Measurements from ENCODE around the gene MAGEC2. TPM values are rescaled to one million over a fixed set of nuclear protein-coding genes. Genes with fewer than 3 reads are reported as not detected.

The MAGEC2 gene, protein sequence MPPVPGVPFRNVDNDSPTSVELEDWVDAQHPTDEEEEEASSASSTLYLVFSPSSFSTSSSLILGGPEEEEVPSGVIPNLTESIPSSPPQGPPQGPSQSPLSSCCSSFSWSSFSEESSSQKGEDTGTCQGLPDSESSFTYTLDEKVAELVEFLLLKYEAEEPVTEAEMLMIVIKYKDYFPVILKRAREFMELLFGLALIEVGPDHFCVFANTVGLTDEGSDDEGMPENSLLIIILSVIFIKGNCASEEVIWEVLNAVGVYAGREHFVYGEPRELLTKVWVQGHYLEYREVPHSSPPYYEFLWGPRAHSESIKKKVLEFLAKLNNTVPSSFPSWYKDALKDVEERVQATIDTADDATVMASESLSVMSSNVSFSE
- total RNA-seq, result not detected in 2 replicates

DNA sequence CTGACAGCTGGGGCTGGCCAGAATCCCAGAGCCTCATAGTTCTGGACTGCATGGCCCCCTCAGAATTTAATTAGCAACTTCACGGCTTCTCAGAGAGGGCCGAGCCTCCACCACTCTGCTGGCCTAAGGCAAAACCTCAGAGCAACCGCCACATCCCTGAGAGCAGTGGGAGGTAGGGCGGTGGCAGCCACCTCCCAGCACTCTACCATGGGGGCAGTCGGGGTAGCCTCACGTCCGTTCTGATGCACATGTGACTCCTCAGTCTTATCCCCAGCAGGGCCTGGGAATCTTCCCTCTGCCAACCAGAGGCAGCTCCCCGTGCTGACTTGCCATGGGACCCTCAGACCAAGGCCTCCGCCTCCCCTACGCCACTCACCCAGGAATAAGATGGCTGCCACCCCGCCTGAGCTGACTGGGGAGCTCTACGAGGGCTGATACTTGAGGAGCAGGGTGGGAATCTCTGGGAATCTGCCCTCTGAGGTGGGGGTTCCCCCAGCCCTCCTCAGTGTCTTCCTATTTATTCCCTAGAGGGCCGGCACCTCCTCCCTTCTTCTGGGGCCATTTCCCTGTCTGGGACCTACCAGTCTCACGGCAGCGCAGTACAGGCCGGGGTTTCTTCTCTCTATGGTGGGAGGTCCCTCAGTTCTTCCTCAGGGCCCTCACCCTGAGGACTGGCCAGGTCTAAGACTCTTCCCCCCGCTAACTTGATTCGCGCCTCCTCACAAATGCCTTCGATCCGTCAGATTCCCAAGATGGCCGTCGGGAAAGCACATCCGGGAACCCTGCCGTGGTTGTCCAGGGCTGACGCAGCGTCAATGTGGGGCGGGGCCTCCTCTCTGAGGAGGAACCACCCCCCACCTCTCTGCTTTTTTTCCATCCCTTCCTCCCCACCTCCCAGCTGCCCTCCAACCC is at the start of gene MAGEC2:
TSS of gene MAGEC2 (minus strand) at position 769 of the 912 bp plus-strand sequence. CDS start 1,303 bp downstream, outside the sequence.

